Measurements from ENCODE around the gene KCTD17. TPM values are rescaled to one million over a fixed set of nuclear protein-coding genes. Genes with fewer than 3 reads are reported as not detected.

KCTD17 gene
- total and polyA plus RNA-seq, 2 of the 13 experiments (the other 11 are each of a cell fraction or from before 2014, with no cell fraction given), result 5.3 to 11.7 TPM

GRCh38 chr22:37032535-37033460 lies 18.7 kb upstream of the KCTD17 start (continued):
- TF ChIP-seq SMAD3 (CRISPR knock-in tag; IDR thresholded peaks at IDR 0.05) (peak; percentile 97), ZNF503 (CRISPR knock-in tag; IDR thresholded peaks at IDR 0.05) (peak; percentile 98), ZNF18 (CRISPR knock-in tag; IDR thresholded peaks at IDR 0.05; ENCODE audit: insufficient replicate concordance) (no peak), ZFP36L2 (CRISPR knock-in tag; IDR thresholded peaks at IDR 0.05) (no peak; the same call in none of the 2 replicates), ZNF296 (CRISPR knock-in tag; conservative IDR thresholded peaks at IDR 0.05) (no peak), HMG20A (CRISPR knock-in tag; IDR thresholded peaks at IDR 0.05; ENCODE audit: borderline replicate concordance) (peak; percentile 92), RBM22 (optimal IDR thresholded peaks at IDR 0.05; ENCODE audit: low read length) (peak; percentile 0), ZNF691 (CRISPR knock-in tag; IDR thresholded peaks at IDR 0.05; ENCODE audit: borderline replicate concordance, low read depth) (no peak), FOXA1 (IDR thresholded peaks at IDR 0.05) (peak; percentile 72), FOXA1 (CRISPR knock-in tag; IDR thresholded peaks at IDR 0.05) (peak; percentile 98), TRIM24 (CRISPR knock-in tag; IDR thresholded peaks at IDR 0.05) (peak; percentile 98), ZFP1 (CRISPR knock-in tag; IDR thresholded peaks at IDR 0.05) (peak; percentile 87), ZNF350 (CRISPR knock-in tag; IDR thresholded peaks at IDR 0.05; ENCODE audit: borderline replicate concordance, low read depth) (peak; percentile 96), MTF2 (CRISPR knock-in tag; IDR thresholded peaks at IDR 0.05; ENCODE audit: borderline replicate concordance) (no peak), ATF1 (CRISPR knock-in tag; IDR thresholded peaks at IDR 0.05) (peak; percentile 77), ATF3 (CRISPR knock-in tag; IDR thresholded peaks at IDR 0.05) (peak; percentile 98), HCFC1 (IDR thresholded peaks at IDR 0.05; ENCODE audit: low read depth, low read length) (no peak), ZNF616 (CRISPR knock-in tag; IDR thresholded peaks at IDR 0.05; ENCODE audit: low read depth) (no peak), ZBTB20 (CRISPR knock-in tag; IDR thresholded peaks at IDR 0.05; ENCODE audit: borderline replicate concordance, low read depth) (peak; percentile 96), ZNF552 (CRISPR knock-in tag; IDR thresholded peaks at IDR 0.05; ENCODE audit: borderline replicate concordance) (peak; percentile 58; the same call in 1 of the 2 replicates), ZBTB1 (CRISPR knock-in tag; IDR thresholded peaks at IDR 0.05; ENCODE audit: borderline replicate concordance) (no peak), ZBTB42 (CRISPR knock-in tag; IDR thresholded peaks at IDR 0.05) (peak; percentile 67; the same call in 1 of the 2 replicates), FIP1L1 (IDR thresholded peaks at IDR 0.05; ENCODE audit: borderline replicate concordance, insufficient read depth, low read depth, low read length) (peak; percentile 82; the same call in 1 of the 2 replicates), ZNF274 (CRISPR knock-in tag; IDR thresholded peaks at IDR 0.05) (no peak)
